HepG2 (cell line): ENCODE measurements around the gene ROPN1B. TPM values are rescaled to one million over a fixed set of nuclear protein-coding genes. Genes with fewer than 3 reads are reported as not detected.

ENCODE experiments used
- ATAC-seq: fragments of 200-7000 bp; cut with Tn5 transposase; 3 replicates; pipeline ENCODE4 v1.9.1; 2020; ENCODE audit warnings: mild to moderate bottlenecking, moderate library complexity
- BruUV-seq: library from RNA; stranded (reverse); fragments of 400-500 nt; replicated peaks from 2 replicates; lab custom pipeline; 2021; lab: Mats Ljungman, UMichigan
- CTCF ChIA-PET: fragments of 300-600 bp; formaldehyde crosslinking; extraction: SDS; loops from one replicate; lab custom pipeline; 2021; ENCODE audit warnings: low total read pairs, inconsistent platforms, low intra/inter-chr PET ratio; lab: Yijun Ruan, JAX
- POLR2A ChIA-PET: fragments of 350-600 bp; sonication (Branson Sonifier 250); formaldehyde crosslinking; loops from one replicate; lab custom pipeline; 2020; ENCODE audit warnings: antibody characterized with exemption, inconsistent platforms; lab: Yijun Ruan, JAX
- DNase-seq: peaks from one replicate; pipeline ENCODE4 v3.0.0-alpha.2; 2015; ENCODE audit warnings: low spot score
- FAIRE-seq: peaks from 3 replicates; lab custom pipeline; 2011; peaks lifted over from hg19 to GRCh38; lab: Jason Lieb, UNC
- H2AFZ ChIP-seq: one replicate; pipeline ENCODE4 v1.6.1; 2011; ENCODE audit warnings: low read length, inconsistent platforms
- H3K27ac ChIP-seq: fragments of 300-600 bp; 3 replicates; pipeline ENCODE4 v1.8.0; 2011; ENCODE audit warnings: mixed run types, mild to moderate bottlenecking, mixed read lengths, low read length, inconsistent platforms; ENCODE audit not compliant: insufficient read depth; ENCODE audit errors: extremely low read length
- H3K27me3 ChIP-seq, 2 experiments: fragments of 200-600 bp in 1 of 2; 2 replicates in 1 of 2; 3 replicates in 1 of 2; pipeline versions ENCODE4 v1.6.0 to v1.8.0; 2011; ENCODE audit warnings: low read length in 2 of 2, mild to moderate bottlenecking in 2 of 2, moderate library complexity in 2 of 2, inconsistent platforms in 1 of 2; ENCODE audit not compliant: insufficient read depth in 2 of 2, control insufficient read depth in 1 of 2
- H3K36me3 ChIP-seq, 2 experiments: fragments of 200-600 bp in 1 of 2; replicated peaks in 1 of 2; 2 replicates in 1 of 2; 3 replicates in 1 of 2; pipeline versions ENCODE4 v1.5.1 to v1.8.0; 2011; ENCODE audit warnings: low read length in 2 of 2, inconsistent platforms in 1 of 2; ENCODE audit not compliant: insufficient read depth in 2 of 2, control insufficient read depth in 1 of 2
- H3K4me1 ChIP-seq: 2 replicates; pipeline ENCODE4 v1.5.1; 2012; ENCODE audit warnings: low read length, inconsistent platforms; ENCODE audit not compliant: insufficient read depth
- H3K4me2 ChIP-seq: 2 replicates; pipeline ENCODE4 v1.6.0; 2011; ENCODE audit warnings: low read depth, low read length, inconsistent platforms
- H3K4me3 ChIP-seq, 3 experiments: fragments of 200-600 bp in 1 of 3; sonication (generic), shearing (Covaris generic) in 1 of 3; replicated peaks in 1 of 3; 2 replicates each; pipeline ENCODE4 v1.5.1; 2011 to 2016; ENCODE audit warnings: low read length in 3 of 3, inconsistent platforms in 2 of 3, low read depth in 2 of 3, mild to moderate bottlenecking in 2 of 3, control low read depth in 1 of 3, mixed read lengths in 1 of 3; ENCODE audit not compliant: insufficient read depth in 1 of 3
- H3K79me2 ChIP-seq: one replicate; pipeline ENCODE4 v1.6.1; 2011; ENCODE audit warnings: low read length, inconsistent platforms; ENCODE audit not compliant: insufficient read depth
- H3K9ac ChIP-seq: 2 replicates; pipeline ENCODE4 v1.6.0; 2011; ENCODE audit warnings: mild to moderate bottlenecking, low read depth, low read length, inconsistent platforms; ENCODE audit not compliant: insufficient read depth
- H3K9me3 ChIP-seq: 2 replicates; pipeline ENCODE4 v1.5.1; 2012; ENCODE audit warnings: mild to moderate bottlenecking, low read length
- H4K20me1 ChIP-seq: 2 replicates; pipeline ENCODE4 v1.6.0; 2011; ENCODE audit warnings: inconsistent platforms, mild to moderate bottlenecking, low read length, moderate library complexity; ENCODE audit not compliant: insufficient read depth
- BRD4 ChIP-seq: sonication (generic); formaldehyde crosslinking; IDR thresholded peaks from 2 replicates; pipeline ENCODE4 v1.4.0; 2020; ENCODE audit warnings: missing genetic modification reagents
- CHCHD3 ChIP-seq: sonication (generic); formaldehyde crosslinking; IDR thresholded peaks from 2 replicates; pipeline ENCODE4 v1.8.0; 2022; ENCODE audit warnings: mild to moderate bottlenecking, missing genetic modification reagents, moderate library complexity
- MYNN ChIP-seq: sonication (generic); formaldehyde crosslinking; IDR thresholded peaks from 2 replicates; pipeline ENCODE4 v1.4.0; 2020; ENCODE audit warnings: mild to moderate bottlenecking, low read depth, missing genetic modification reagents
- RBFOX2 ChIP-seq: fragments of 200-400 bp; formaldehyde crosslinking; IDR thresholded peaks from 2 replicates; pipeline ENCODE4 v1.6.1; 2017; ENCODE audit warnings: low read depth, mild to moderate bottlenecking, low read length
- THYN1 ChIP-seq: sonication (generic); formaldehyde crosslinking; IDR thresholded peaks from 2 replicates; pipeline ENCODE4 v1.8.1; 2023; ENCODE audit warnings: low read depth, mild to moderate bottlenecking, moderate library complexity, missing genetic modification reagents, borderline replicate concordance
- ZBTB1 ChIP-seq: sonication (generic); formaldehyde crosslinking; IDR thresholded peaks from 2 replicates; pipeline ENCODE4 v1.4.0; 2020; ENCODE audit warnings: missing genetic modification reagents, borderline replicate concordance
- ZFP36L1 ChIP-seq: sonication (generic); formaldehyde crosslinking; IDR thresholded peaks from 2 replicates; pipeline ENCODE4 v1.8.0; 2022; ENCODE audit warnings: mild to moderate bottlenecking, missing genetic modification reagents, moderate library complexity
- ZNF317 ChIP-seq: sonication (generic); formaldehyde crosslinking; IDR thresholded peaks from 2 replicates; pipeline ENCODE4 v1.5.0; 2020; ENCODE audit warnings: mild to moderate bottlenecking, missing genetic modification reagents
- WGBS: methylation state at CpG from one replicate; pipeline ENCODE4 v1.1.6; 2017; ENCODE audit warnings: low lambda C conversion rate; 5-methylcytosine and 5-hydroxymethylcytosine counted together
- in situ Hi-C: cut with HindIII; loops from 2 replicates; pipeline ENCODE4 v1.10.0; 2017; ENCODE audit warnings: low pct_unique_long_range_greater_than_20kb; ENCODE audit not compliant: extremely low pct_ligation_motif_present
- intact Hi-C: fragments of 100-400 bp; cut with micrococcal nuclease; formaldehyde crosslinking; loops from one replicate; pipeline ENCODE4 v1.10.0; 2022; ENCODE audit not compliant: unreplicated experiment
- polyA plus RNA-seq, 8 experiments: library from polyadenylated mRNA; depleted of rRNA in 3 of 8; stranded (reverse) in 7 of 8; unstranded in 1 of 8; fragments of >200 nt; fragmentation: Illumina TruSeq in 4 of 8; extraction: Trizol in 4 of 8; gene quantifications; 2 replicates each; pipeline versions ENCODE4 v1.2.1 to v1.2.3, GENCODE V29; 2011 to 2016; ENCODE audit warnings: low read depth in 4 of 8, missing spikeins in 1 of 8, mixed read lengths in 1 of 8; ENCODE audit not compliant: insufficient read depth in 1 of 8
- total RNA-seq, 5 experiments: library from RNA; depleted of rRNA; stranded (reverse); fragments of >200 nt; fragmentation: Illumina TruSeq; extraction: Trizol; gene quantifications; 2 replicates each; pipeline ENCODE4 v1.2.3, GENCODE V29; 2016; ENCODE audit warnings: low read depth in 1 of 5
- TF ChIP-seq, protein P1 (sequence below): sonication (generic); formaldehyde crosslinking; IDR thresholded peaks from 2 replicates; pipeline ENCODE4 v1.5.1; 2020; ENCODE audit warnings: missing genetic modification reagents, mild to moderate bottlenecking, borderline replicate concordance

The ROPN1B gene
- total and polyA plus RNA-seq, 2 of the 13 experiments (the other 11 are each of a cell fraction or from before 2014, with no cell fraction given), result not detected

DNA sequence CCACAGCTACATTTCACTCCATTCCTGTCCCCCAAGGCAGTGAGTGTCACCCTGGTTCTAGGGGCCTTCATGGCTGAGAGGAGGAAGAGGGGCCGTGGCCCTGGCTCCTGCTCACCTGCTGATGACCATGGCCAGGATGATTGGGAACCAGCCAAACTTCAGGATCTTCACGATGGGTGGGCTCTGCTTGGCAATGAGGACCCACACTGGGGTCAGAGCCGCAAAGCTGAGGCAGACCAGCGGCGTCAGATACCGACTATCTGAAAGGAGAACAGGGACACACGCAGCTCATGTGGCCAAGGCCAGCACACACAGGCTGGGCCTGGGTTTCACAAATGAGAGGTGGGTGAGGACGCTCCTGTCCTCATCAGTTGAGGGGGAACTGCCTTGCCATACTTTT, 47.6 kb downstream of the ROPN1B start:
- Histone ChIP-seq H3K79me2 (no peaks in the 10 kb centered on the region), H3K9ac (no peak overlapping the region), H3K4me3 (no peak overlapping the region), H3K27ac (no peak overlapping the region), H2AFZ (no peak overlapping the region), H4K20me1 (0 out of 2 replicates have a peak, but pooled peaks cover 2% of the 10 kb centered on the region), H3K27me3 (no peaks in the 10 kb centered on the region), H3K9me3 (no peaks in the 10 kb centered on the region), H3K4me1 (no peaks in the 10 kb centered on the region), H3K36me3 (peaks cover 3 to 6% of the 10 kb centered on the region in 2 experiments; a peak in 3 of 5 replicates), H3K4me2 (no peak overlapping the region)
- FAIRE-seq (no peak), DNase-seq (no peak), ATAC-seq (no peak)
- CTCF ChIA-PET, result no interaction called here
- POLR2A ChIA-PET, result no interaction called here
- WGBS, result 95% methylated on average over 8 of the region's 8 CpGs
- BruUV-seq, result no TSS peak
- in situ Hi-C loops (no loop called here), intact Hi-C loops (no loop called here)
- TF ChIP-seq CHCHD3 (CRISPR knock-in tag) (no peak), THYN1 (no peak), ZBTB1 (no peak), BRD4 (CRISPR knock-in tag) (no peak), MYNN (CRISPR knock-in tag) (no peak), RBFOX2 (no peak), ZFP36L1 (CRISPR knock-in tag) (no peak), ZNF317 (CRISPR knock-in tag) (no peak)
- TF ChIP-seq, protein P1, sequence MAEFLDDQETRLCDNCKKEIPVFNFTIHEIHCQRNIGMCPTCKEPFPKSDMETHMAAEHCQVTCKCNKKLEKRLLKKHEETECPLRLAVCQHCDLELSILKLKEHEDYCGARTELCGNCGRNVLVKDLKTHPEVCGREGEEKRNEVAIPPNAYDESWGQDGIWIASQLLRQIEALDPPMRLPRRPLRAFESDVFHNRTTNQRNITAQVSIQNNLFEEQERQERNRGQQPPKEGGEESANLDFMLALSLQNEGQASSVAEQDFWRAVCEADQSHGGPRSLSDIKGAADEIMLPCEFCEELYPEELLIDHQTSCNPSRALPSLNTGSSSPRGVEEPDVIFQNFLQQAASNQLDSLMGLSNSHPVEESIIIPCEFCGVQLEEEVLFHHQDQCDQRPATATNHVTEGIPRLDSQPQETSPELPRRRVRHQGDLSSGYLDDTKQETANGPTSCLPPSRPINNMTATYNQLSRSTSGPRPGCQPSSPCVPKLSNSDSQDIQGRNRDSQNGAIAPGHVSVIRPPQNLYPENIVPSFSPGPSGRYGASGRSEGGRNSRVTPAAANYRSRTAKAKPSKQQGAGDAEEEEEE, result no peak
